Aorta (tissue), 5 donors: ENCODE measurements around the gene QDPR. TPM values are rescaled to one million over a fixed set of nuclear protein-coding genes. Genes with fewer than 3 reads are reported as not detected.
"Not testable (repeated sequence)": the region's sequence is repeated elsewhere in the genome, so short reads cannot be mapped to it uniquely, and the experiment has no call there.

ENCODE experiments used
- ATAC-seq: fragments of 200-7000 bp; cut with Tn5 transposase; one replicate; pipeline ENCODE4 v1.9.1; 2022; ENCODE audit warnings: moderate library complexity; ENCODE audit not compliant: low FRiP score
- DNase-seq, 2 donors: peaks; one replicate each; pipeline ENCODE4 v3.0.0-alpha.2; 2020
- H3K27ac ChIP-seq, 2 donors: one replicate each; pipeline ENCODE4 v1.5.1; 2013; ENCODE audit warnings: low read length in 2 of 2, mild to moderate bottlenecking in 2 of 2, moderate library complexity in 2 of 2, control low read depth in 1 of 2, inconsistent platforms in 1 of 2, low read depth in 1 of 2
- H3K27me3 ChIP-seq, 2 donors: one replicate each; pipeline ENCODE4 v1.6.1; 2013; ENCODE audit warnings: control low read depth in 1 of 2, low read length in 1 of 2, mild to moderate bottlenecking in 1 of 2, moderate library complexity in 1 of 2; ENCODE audit not compliant: insufficient read depth in 2 of 2, control insufficient read depth in 1 of 2
- H3K36me3 ChIP-seq, 2 donors: one replicate each; pipeline ENCODE4 v1.6.1; 2013; ENCODE audit warnings: control low read depth in 1 of 2, low read length in 1 of 2, mild to moderate bottlenecking in 1 of 2; ENCODE audit not compliant: insufficient read depth in 2 of 2, control insufficient read depth in 1 of 2
- H3K4me1 ChIP-seq, 2 donors: one replicate each; pipeline ENCODE4 v1.6.1; 2013; ENCODE audit warnings: low read length in 2 of 2, control low read depth in 1 of 2, mild to moderate bottlenecking in 1 of 2, moderate library complexity in 1 of 2; ENCODE audit not compliant: insufficient read depth in 2 of 2, control insufficient read depth in 1 of 2
- H3K4me3 ChIP-seq, 2 donors: one replicate each; pipeline ENCODE4 v1.5.1; 2013; ENCODE audit warnings: low read length in 2 of 2, control low read depth in 1 of 2, mild to moderate bottlenecking in 1 of 2
- H3K9me3 ChIP-seq: one replicate; pipeline ENCODE4 v1.6.1; 2013; ENCODE audit warnings: mild to moderate bottlenecking, low read length; ENCODE audit not compliant: control insufficient read depth
- WGBS, 2 donors: extraction: QIAGEN DNeasy Blood & Tissue Kit; methylation state at CpG; one replicate each; pipeline ENCODE4 v1.1.7; 2013; 5-methylcytosine and 5-hydroxymethylcytosine counted together
- intact Hi-C, 2 donors: fragments of 100-400 bp; cut with DNase I; formaldehyde crosslinking; loops; one replicate each; pipeline versions ENCODE4 v1.14.2 to v1.15.0; 2022
- polyA plus RNA-seq, 2 donors: library from polyadenylated mRNA; stranded (reverse); fragments of 200-250 nt; gene quantifications; one replicate each; pipeline ENCODE4 v1.2.3, GENCODE V29; 2013
- total RNA-seq, 2 donors: library from RNA; stranded (reverse); fragmentation: NEBNext Ultra II Directional; extraction: Animal tissue kit (Norgen Biotek cat#: 25700); gene quantifications; one replicate each; pipeline ENCODE4 v1.2.1, GENCODE V29; 2021
- donor health status: healthy with polysubstance abuse.
- donor health status: Bipolar disorder and iron deficiency.
- donor health status: DM: no; HTN: no; CAD: no.
- donor health status: DM: no; HTN: no; CAD: no.
- donor health status: DM: yes; HTN: yes; CAD: no.

QDPR gene
- total and polyA plus RNA-seq, 4 donors: 15.6 to 24.8 (median 22.2) TPM

GRCh38 chr4:17469931-17470674, 41.8 kb downstream of the QDPR start:
- Histone ChIP-seq H3K4me1 (no peaks in the 10 kb centered on the region), H3K9me3 (no peaks in the 10 kb centered on the region), H3K27ac (no peak overlapping the region), H3K36me3 (no peaks in the 10 kb centered on the region), H3K4me3 (no peak overlapping the region), H3K27me3 (no peaks in the 10 kb centered on the region)
- ATAC-seq: no peak
- intact Hi-C loops: loop anchor here (5.0 to 10.0 kb wide), 2 partner anchors 123 to 1175 kb away; no protein-coding TSS in a partner anchor
- WGBS, 2 donors: 49 to 54% methylated on average over 11 of the region's 11 CpGs
- DNase-seq: no peak

GRCh38 chr4:17468619-17469221, 43.2 kb downstream of the QDPR start:
- DNase-seq: no peak
- intact Hi-C loops: loop anchor here in 1 of 2 donors (10.0 kb wide), 1 partner anchor 1174 kb away; no protein-coding TSS in a partner anchor

GRCh38 chr4:17463606-17464005, 48.3 kb downstream of the QDPR start:
- no peaks in the 10 kb centered on the region for H3K9me3 ChIP-seq
- WGBS, 2 donors: 90 to 92% methylated on average over 1 of the region's 1 CpG

More at GRCh38 chr4:17468619-17469221, 43.2 kb downstream of the QDPR start:
- Histone ChIP-seq H3K27ac (no peak overlapping the region), H3K9me3 (no peaks in the 10 kb centered on the region), H3K4me3 (no peak overlapping the region), H3K27me3 (no peaks in the 10 kb centered on the region), H3K4me1 (no peaks in the 10 kb centered on the region), H3K36me3 (no peaks in the 10 kb centered on the region)
- 37 to 45% methylated on average over 9 of the region's 9 CpGs for WGBS, 2 donors
- no peak for ATAC-seq

DNA sequence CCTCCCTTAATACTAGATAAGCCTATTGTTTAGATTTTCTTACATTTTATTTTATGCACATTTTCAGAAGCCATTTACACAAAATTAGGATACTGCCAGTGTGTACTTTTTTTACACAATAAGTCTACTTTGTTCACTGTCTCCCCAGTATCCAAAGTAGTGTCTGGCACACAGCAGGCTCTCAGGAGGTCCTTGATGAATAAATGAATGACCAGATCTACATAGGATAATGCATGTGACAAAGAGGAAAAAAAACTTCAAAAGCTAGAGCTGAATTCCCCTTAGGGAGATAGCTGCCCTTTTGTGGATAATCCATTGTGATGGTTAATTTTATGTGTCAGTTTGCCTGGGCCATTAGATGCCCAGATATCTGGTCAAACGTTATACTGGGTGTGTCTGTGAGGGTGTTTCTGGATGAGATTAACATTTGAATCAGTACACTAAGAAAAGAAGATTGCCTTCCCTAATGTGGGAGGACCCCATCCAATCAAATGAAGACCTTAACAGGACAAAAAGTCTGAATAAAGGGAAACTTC, 61.6 kb downstream of the QDPR start:
- Histone ChIP-seq H3K9me3 (no peaks in the 10 kb centered on the region), H3K27ac (no peak overlapping the region), H3K27me3 (no peaks in the 10 kb centered on the region), H3K4me1 (no peaks in the 10 kb centered on the region), H3K4me3 (no peak overlapping the region), H3K36me3 (no peaks in the 10 kb centered on the region)
- 42 to 55% methylated on average over 1 of the region's 1 CpG for WGBS, 2 donors
- DNase-seq: no peak
- intact Hi-C loops: no loop called here
- ATAC-seq: no peak

More at GRCh38 chr4:17463606-17464005, 48.3 kb downstream of the QDPR start:
- no peak overlapping the region for H3K27ac ChIP-seq
- DNase-seq: no peak
- no peaks in the 10 kb centered on the region for H3K36me3 ChIP-seq
- H3K4me3 ChIP-seq: no peak overlapping the region
- intact Hi-C loops: loop anchor here in 1 of 2 donors (10.0 kb wide), 1 partner anchor 1169 kb away; no protein-coding TSS in a partner anchor
- H3K4me1 ChIP-seq: no peaks in the 10 kb centered on the region
- no peaks in the 10 kb centered on the region for H3K27me3 ChIP-seq
- no peak for ATAC-seq

DNA sequence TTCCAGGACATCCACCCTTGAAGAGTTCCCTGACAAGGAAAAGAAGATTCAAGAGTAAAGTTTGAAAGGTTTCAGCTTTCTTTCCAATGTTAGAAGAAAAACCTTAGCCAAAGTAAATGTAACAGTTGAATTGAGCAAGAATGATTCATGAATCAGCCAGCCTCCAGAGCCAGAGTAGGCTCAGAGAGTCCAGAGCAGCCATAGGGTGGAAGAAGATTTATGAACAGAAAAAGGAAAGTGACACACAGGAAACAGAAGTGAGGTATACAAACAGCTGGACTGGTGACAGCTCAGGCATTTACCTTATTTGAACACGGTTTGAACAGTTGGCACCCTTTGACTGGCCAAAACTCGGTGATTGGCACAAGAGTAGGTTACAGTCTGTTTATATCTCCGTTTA, 63.2 kb downstream of the QDPR start:
- peak overlapping the region in 1 of 2 donors; percentile 33 for H3K27ac ChIP-seq
- no peak overlapping the region for H3K4me3 ChIP-seq
- peak; percentile 82 for ATAC-seq

GRCh38 chr4:17447675-17448298, 64.1 kb downstream of the QDPR start:
- ATAC-seq (peak; percentile 88), DNase-seq (no peak)
- Histone ChIP-seq H3K4me1 (no peaks in the 10 kb centered on the region), H3K27me3 (no peaks in the 10 kb centered on the region), H3K9me3 (peaks cover 1% of the 10 kb centered on the region), H3K36me3 (no peaks in the 10 kb centered on the region), H3K4me3 (no peak overlapping the region), H3K27ac (no peak overlapping the region)
- intact Hi-C loops: loop anchor here in 1 of 2 donors (10.0 kb wide), 1 partner anchor 103 kb away; no protein-coding TSS in a partner anchor

More for the DNA sequence above, 63.2 kb downstream of the QDPR start:
- Histone ChIP-seq H3K9me3 (peaks cover 1% of the 10 kb centered on the region), H3K27me3 (no peaks in the 10 kb centered on the region), H3K36me3 (no peaks in the 10 kb centered on the region), H3K4me1 (no peaks in the 10 kb centered on the region)
- intact Hi-C loops: loop anchor here in 1 of 2 donors (10.0 kb wide), 1 partner anchor 104 kb away; no protein-coding TSS in a partner anchor
- WGBS, 2 donors: 15 to 17% methylated on average over 3 of the region's 3 CpGs
- no peak for DNase-seq

DNA sequence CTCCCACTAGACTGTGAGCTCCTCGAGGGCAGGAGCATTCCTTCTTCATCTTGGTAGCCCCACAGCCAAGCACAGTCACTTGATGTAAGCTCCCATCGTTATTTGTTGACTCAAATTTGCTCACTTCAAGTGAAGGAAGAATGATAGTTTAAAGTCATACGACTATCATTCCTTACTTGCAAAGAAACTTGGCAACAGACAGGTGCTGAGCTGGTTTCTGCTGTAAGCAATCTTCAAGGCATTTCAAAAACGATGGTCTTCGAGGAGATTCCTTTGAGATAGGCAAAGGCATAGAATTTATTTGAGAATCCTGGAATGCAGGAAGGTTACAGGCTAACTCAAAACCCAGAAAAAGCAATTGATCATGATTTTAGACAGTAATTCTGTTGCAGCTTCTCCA, 64.8 kb downstream of the QDPR start:
- no peak for ATAC-seq
- intact Hi-C loops: loop anchor here in 1 of 2 donors (10.0 kb wide), 1 partner anchor 102 kb away; no protein-coding TSS in a partner anchor
- 52 to 56% methylated on average over 5 of the region's 5 CpGs for WGBS, 2 donors

GRCh38 chr4:17442477-17442876, 69.4 kb downstream of the QDPR start:
- not testable (repeated sequence) for H3K4me1 ChIP-seq, ATAC-seq, H3K4me3 ChIP-seq, DNase-seq, H3K27me3 ChIP-seq, H3K36me3 ChIP-seq, H3K27ac ChIP-seq, H3K9me3 ChIP-seq
- intact Hi-C loops: loop anchor here in 1 of 2 donors (10.0 kb wide), 1 partner anchor 98 kb away; no protein-coding TSS in a partner anchor
- WGBS, 2 donors: 16 to 21% methylated on average over 1 of the region's 1 CpG

More for the DNA sequence above, 64.8 kb downstream of the QDPR start:
- Histone ChIP-seq H3K4me3 (no peak overlapping the region), H3K27me3 (no peaks in the 10 kb centered on the region), H3K27ac (no peak overlapping the region), H3K9me3 (peaks cover 1% of the 10 kb centered on the region), H3K4me1 (no peaks in the 10 kb centered on the region), H3K36me3 (no peaks in the 10 kb centered on the region)
- no peak for DNase-seq
